A549 (cell line): ENCODE data around the gene RINL. TPM values are rescaled to one million over a fixed set of nuclear protein-coding genes. Genes with fewer than 3 reads are reported as not detected.
A peak's percentile ranks its signal among the peaks of the same experiment; 100 is the strongest.

Source experiments
- ATAC-seq, 2 experiments: fragments of 200-7000 bp in 1 of 2; fragments of >200 bp in 1 of 2; cut with Nextera tagmentation in 1 of 2; cut with Tn5 transposase in 1 of 2; 3 replicates each; pipeline versions ENCODE4 v1.8.0 to v1.9.1; 2018 to 2020; ENCODE audit warnings: mild to moderate bottlenecking in 1 of 2, moderate library complexity in 1 of 2
- CTCF ChIA-PET: fragments of 300-600 bp; sonication (Branson Sonifier 250); formaldehyde crosslinking; extraction: SDS; loops from one replicate; lab custom pipeline; 2021; ENCODE audit warnings: antibody characterized with exemption, inconsistent platforms; lab: Yijun Ruan, JAX
- POLR2A ChIA-PET: fragments of 350-600 bp; formaldehyde crosslinking; extraction: SDS; loops from one replicate; lab custom pipeline; 2021; ENCODE audit warnings: antibody characterized with exemption, inconsistent platforms; lab: Yijun Ruan, JAX
- DNase-seq, 2 experiments: peaks; one replicate each; pipeline versions ENCODE4 v3.0.0 to v3.0.0-alpha.2; 2011 to 2016; ENCODE audit warnings: low read depth in 1 of 2, low spot score in 1 of 2
- FAIRE-seq: peaks from 2 replicates; lab custom pipeline; 2011; peaks lifted over from hg19 to GRCh38; lab: Jason Lieb, UNC
- H3K27ac ChIP-seq, 2 experiments: fragments of >200 bp; sonication (Bioruptor Twin); formaldehyde crosslinking; 3 replicates each; pipeline ENCODE4 v1.5.1; 2016 to 2017
- H3K4me1 ChIP-seq: fragments of >200 bp; sonication (Bioruptor Twin); formaldehyde crosslinking; 3 replicates; pipeline ENCODE4 v1.6.1; 2016
- H3K4me2 ChIP-seq: fragments of >200 bp; sonication (Bioruptor Twin); formaldehyde crosslinking; 3 replicates; pipeline ENCODE4 v1.6.1; 2016
- H3K4me3 ChIP-seq: fragments of >200 bp; sonication (Bioruptor Twin); formaldehyde crosslinking; 3 replicates; pipeline ENCODE4 v1.5.1; 2016
- H3K9me3 ChIP-seq: fragments of >200 bp; sonication (Bioruptor Twin); formaldehyde crosslinking; 3 replicates; pipeline ENCODE4 v1.6.1; 2016
- BCL3 ChIP-seq: fragments of >200 bp; sonication (Bioruptor Twin); formaldehyde crosslinking; IDR thresholded peaks from 3 replicates; pipeline ENCODE4 v1.6.1; 2016
- CEBPB ChIP-seq, 2 experiments: fragments of >200 bp in 1 of 2; sonication (Bioruptor Twin) in 1 of 2; formaldehyde crosslinking in 1 of 2; IDR thresholded peaks; 2 replicates each; pipeline ENCODE4 v1.6.1; 2012 to 2016
- CHD2 ChIP-seq: fragments of 150-350 bp; IDR thresholded peaks from 2 replicates; pipeline ENCODE4 v1.6.1; 2014; ENCODE audit warnings: low read length; ENCODE audit not compliant: partially characterized antibody
- EHF ChIP-seq: fragments of 250-450 bp; sonication (Bioruptor Pico); IDR thresholded peaks from 2 replicates; pipeline ENCODE4 v1.5.0; 2020; ENCODE audit warnings: mild to moderate bottlenecking
- EHMT2 ChIP-seq: fragments of 200-600 bp; sonication (generic); IDR thresholded peaks from 2 replicates; pipeline ENCODE4 v1.6.1; 2016; ENCODE audit warnings: antibody characterized with exemption, low read depth, mild to moderate bottlenecking, moderate library complexity
- ESRRA ChIP-seq: fragments of 150-350 bp; IDR thresholded peaks from 2 replicates; pipeline ENCODE4 v1.6.1; 2014; ENCODE audit warnings: mild to moderate bottlenecking, low read length, borderline replicate concordance
- FOSB ChIP-seq: fragments of 250-450 bp; sonication (Bioruptor Pico); IDR thresholded peaks from 2 replicates; pipeline ENCODE4 v1.5.0; 2020; ENCODE audit warnings: mild to moderate bottlenecking, moderate library complexity
- HMGXB4 ChIP-seq: fragments of 250-450 bp; sonication (Bioruptor Pico); IDR thresholded peaks from 2 replicates; pipeline ENCODE4 v1.5.0; 2021; ENCODE audit warnings: mild to moderate bottlenecking, moderate library complexity, borderline replicate concordance
- HOXA7 ChIP-seq: fragments of 250-450 bp; sonication (Bioruptor Pico); IDR thresholded peaks from 2 replicates; pipeline ENCODE4 v1.5.0; 2020; ENCODE audit warnings: mild to moderate bottlenecking, moderate library complexity
- KDM1A ChIP-seq: fragments of 200-600 bp; sonication (generic); IDR thresholded peaks from 2 replicates; pipeline ENCODE4 v1.6.1; 2016; ENCODE audit warnings: low read depth, mild to moderate bottlenecking
- KDM5A ChIP-seq: fragments of 200-600 bp; sonication (generic); IDR thresholded peaks from 2 replicates; pipeline ENCODE4 v1.6.1; 2016; ENCODE audit warnings: antibody characterized with exemption, mild to moderate bottlenecking
- MAZ ChIP-seq: fragments of 150-350 bp; IDR thresholded peaks from 2 replicates; pipeline ENCODE4 v1.6.1; 2014; ENCODE audit warnings: antibody characterized with exemption, low read depth, low read length, borderline replicate concordance
- NFE2L2 ChIP-seq: fragments of 150-350 bp; conservative IDR thresholded peaks from 2 replicates; pipeline ENCODE4 v1.6.1; 2014; ENCODE audit warnings: low read length
- PHF8 ChIP-seq: fragments of 200-600 bp; sonication (generic); IDR thresholded peaks from 2 replicates; pipeline ENCODE4 v1.6.1; 2016; ENCODE audit warnings: low read depth, mild to moderate bottlenecking, antibody characterized with exemption, moderate library complexity, borderline replicate concordance
- POLR2AphosphoS2 ChIP-seq: conservative IDR thresholded peaks from 2 replicates; pipeline ENCODE4 v1.6.1; 2012; ENCODE audit warnings: low read length, improper control_type of control experiment, inconsistent platforms
- RARB ChIP-seq: fragments of 250-450 bp; sonication (Bioruptor Pico); IDR thresholded peaks from 2 replicates; pipeline ENCODE4 v1.8.0; 2021; ENCODE audit warnings: mild to moderate bottlenecking, moderate library complexity
- RFX5 ChIP-seq: fragments of 450-650 bp; IDR thresholded peaks from 2 replicates; pipeline ENCODE4 v1.7.1; 2014; ENCODE audit warnings: antibody characterized with exemption, mild to moderate bottlenecking, moderate library complexity
- RNF2 ChIP-seq: fragments of 200-600 bp; sonication (generic); IDR thresholded peaks from 2 replicates; pipeline ENCODE4 v1.6.1; 2016; ENCODE audit warnings: low read depth, mild to moderate bottlenecking, antibody characterized with exemption, moderate library complexity, borderline replicate concordance
- TP53 ChIP-seq: fragments of 250-450 bp; sonication (Bioruptor Pico); IDR thresholded peaks from 2 replicates; pipeline ENCODE4 v1.5.0; 2021; ENCODE audit warnings: mild to moderate bottlenecking, moderate library complexity
- ZNF302 ChIP-seq: fragments of 250-450 bp; sonication (Bioruptor Pico); IDR thresholded peaks from 2 replicates; pipeline ENCODE4 v1.9.0; 2021; ENCODE audit warnings: inconsistent platforms, mild to moderate bottlenecking, moderate library complexity
- ZSCAN20 ChIP-seq: fragments of 250-450 bp; sonication (Bioruptor Pico); IDR thresholded peaks from 2 replicates; pipeline ENCODE4 v1.8.0; 2022; ENCODE audit warnings: mild to moderate bottlenecking, moderate library complexity
- WGBS: methylation state at CpG from one replicate; pipeline ENCODE4 v1.1.6; 2017; ENCODE audit errors: missing lambda C conversion rate; 5-methylcytosine and 5-hydroxymethylcytosine counted together
- polyA plus RNA-seq, 4 experiments: library from polyadenylated mRNA; depleted of rRNA in 3 of 4; stranded (reverse); fragments of >200 nt; fragmentation: RNase III in 1 of 4; extraction: RNeasy Plus Mini Kit Qiagen cat#74134 plus additional on column Dnase treatment in 1 of 4; gene quantifications; 2 replicates in 3 of 4; 3 replicates in 1 of 4; pipeline ENCODE4 v1.2.3, GENCODE V29; 2011 to 2017
- TF ChIP-seq, protein P1 (sequence below): fragments of 200-600 bp; sonication (generic); IDR thresholded peaks from 2 replicates; pipeline ENCODE4 v1.6.1; 2016; ENCODE audit warnings: antibody characterized with exemption, mild to moderate bottlenecking, moderate library complexity
- TF ChIP-seq, protein P2 (sequence below): fragments of 450-650 bp; IDR thresholded peaks from 2 replicates; pipeline ENCODE4 v1.6.1; 2014; ENCODE audit warnings: antibody characterized with exemption

The RINL gene
- polyA plus RNA-seq, 2 of the 4 experiments (the other 2 are of a cell fraction), result 2.9 to 6.3 TPM

DNA sequence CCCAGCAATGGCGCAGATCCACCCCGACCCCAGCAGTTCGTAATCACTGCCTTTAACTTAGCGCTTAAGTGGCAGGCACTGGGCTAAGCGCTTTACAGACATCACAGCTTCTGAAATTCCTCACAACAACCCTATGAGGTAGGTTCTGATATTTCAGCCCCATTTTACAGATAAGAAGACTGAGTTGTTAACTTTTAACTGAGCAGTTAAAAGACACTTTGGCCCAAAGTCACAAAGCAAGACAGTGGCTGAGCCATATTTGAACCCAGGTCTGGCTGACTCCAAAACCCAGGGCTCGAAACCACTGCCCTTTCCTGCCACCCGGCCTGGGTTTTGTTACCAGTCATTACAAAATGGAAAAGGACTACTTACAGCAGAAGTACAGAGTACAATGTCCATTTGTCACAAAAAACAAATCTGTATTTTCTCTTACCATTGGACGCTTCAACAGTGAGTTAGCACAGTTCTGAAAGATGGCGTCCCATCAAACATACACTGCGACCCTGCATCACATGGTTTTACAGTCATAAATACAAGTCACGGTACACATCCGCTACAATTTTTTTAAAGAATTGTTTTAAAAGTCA lies 36.8 kb downstream of the RINL start:
- ChIA-PET CTCF (interaction anchor here (0.9 to 2.2 kb wide), 7 partner anchors 8 to 439 kb away, joined by 3 to 6 read pairs (median 4); partner anchors contain the start of genes FAM98C, MRPS12 and SARS2), POLR2A (interaction anchor here (1.0 to 6.5 kb wide), 3 partner anchors 8 to 89 kb away, joined by 3 to 62 read pairs (median 22); partner anchors contain the start of genes ECH1, HNRNPL, MRPS12 and SARS2)
- H3K4me2 ChIP-seq, result 0 out of 3 replicates have a peak overlapping the region, but pooled peaks have one; percentile 0
- no peak for DNase-seq
- H3K4me1 ChIP-seq, result peaks cover 92% of the 10 kb centered on the region
- peak overlapping the region in 1 of 2 experiments; percentile 76; a peak in 1 of 6 replicates for H3K27ac ChIP-seq
- ATAC-seq, result no peak
- 95% methylated on average over 12 of the region's 12 CpGs for WGBS
- H3K9me3 ChIP-seq, result no peaks in the 10 kb centered on the region
- TF ChIP-seq NFE2L2, result no peak
- TF ChIP-seq EHMT2, result no peak
- no peak for TF ChIP-seq ESRRA
- peak; percentile 13; the same call in 1 of the 2 replicates for TF ChIP-seq HOXA7 (CRISPR knock-in tag)
- 0 out of 2 replicates have a peak, but pooled peaks have one; percentile 18 for TF ChIP-seq RARB (CRISPR knock-in tag)
- 0 out of 2 replicates have a peak, but pooled peaks have one; percentile 9 for TF ChIP-seq HMGXB4
- TF ChIP-seq KDM1A, result peak; percentile 77; the same call in 1 of the 2 replicates
- TF ChIP-seq RNF2, result no peak
- peak; percentile 72 for FAIRE-seq
- no peak overlapping the region for H3K4me3 ChIP-seq

DNA sequence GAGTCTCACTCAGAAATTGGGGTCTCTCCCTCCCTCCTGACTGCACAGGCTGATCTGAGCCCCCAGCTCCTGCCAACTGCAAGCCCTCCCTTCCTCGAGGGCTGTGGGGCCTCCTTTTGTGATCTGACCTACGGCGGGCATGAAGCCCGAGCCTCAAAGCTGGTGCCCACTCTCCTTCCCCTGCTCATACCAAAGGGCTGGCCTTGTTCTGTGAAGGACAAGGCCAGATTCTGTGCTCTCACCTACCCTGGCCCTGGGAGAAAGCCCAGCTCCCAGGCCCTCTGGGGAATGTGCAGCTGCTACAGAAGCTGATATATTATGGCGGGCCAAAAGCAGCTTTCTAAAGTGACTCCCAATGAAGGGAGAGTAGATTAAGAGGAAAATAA lies 37.5 kb downstream of the RINL start:
- H3K4me3 ChIP-seq, result no peak overlapping the region
- CTCF ChIA-PET, result interaction anchor here (0.9 to 3.4 kb wide), 7 partner anchors 9 to 438 kb away, joined by 3 to 13 read pairs (median 4); partner anchors contain the start of genes ECH1, FAM98C, MRPS12 and SARS2
- no peak for TF ChIP-seq CHD2
- TF ChIP-seq TP53 (CRISPR knock-in tag), result peak; percentile 54; the same call in 1 of the 2 replicates
- peak; percentile 76 for TF ChIP-seq POLR2AphosphoS2
- TF ChIP-seq CEBPB (IDR thresholded peaks at IDR 0.05), result no peak
- no peak for TF ChIP-seq ZNF302 (CRISPR knock-in tag)
- TF ChIP-seq RFX5, result no peak
- no peak for TF ChIP-seq PHF8
- peak; percentile 45; the same call in 1 of the 2 replicates for TF ChIP-seq RARB (CRISPR knock-in tag)
- TF ChIP-seq KDM5A, result no peak
- no peak for TF ChIP-seq EHMT2
- TF ChIP-seq ZSCAN20, result no peak
- TF ChIP-seq EHF (CRISPR knock-in tag), result no peak
- peak; percentile 85; the same call in 1 of the 2 replicates for TF ChIP-seq FOSB
- TF ChIP-seq, protein P1, sequence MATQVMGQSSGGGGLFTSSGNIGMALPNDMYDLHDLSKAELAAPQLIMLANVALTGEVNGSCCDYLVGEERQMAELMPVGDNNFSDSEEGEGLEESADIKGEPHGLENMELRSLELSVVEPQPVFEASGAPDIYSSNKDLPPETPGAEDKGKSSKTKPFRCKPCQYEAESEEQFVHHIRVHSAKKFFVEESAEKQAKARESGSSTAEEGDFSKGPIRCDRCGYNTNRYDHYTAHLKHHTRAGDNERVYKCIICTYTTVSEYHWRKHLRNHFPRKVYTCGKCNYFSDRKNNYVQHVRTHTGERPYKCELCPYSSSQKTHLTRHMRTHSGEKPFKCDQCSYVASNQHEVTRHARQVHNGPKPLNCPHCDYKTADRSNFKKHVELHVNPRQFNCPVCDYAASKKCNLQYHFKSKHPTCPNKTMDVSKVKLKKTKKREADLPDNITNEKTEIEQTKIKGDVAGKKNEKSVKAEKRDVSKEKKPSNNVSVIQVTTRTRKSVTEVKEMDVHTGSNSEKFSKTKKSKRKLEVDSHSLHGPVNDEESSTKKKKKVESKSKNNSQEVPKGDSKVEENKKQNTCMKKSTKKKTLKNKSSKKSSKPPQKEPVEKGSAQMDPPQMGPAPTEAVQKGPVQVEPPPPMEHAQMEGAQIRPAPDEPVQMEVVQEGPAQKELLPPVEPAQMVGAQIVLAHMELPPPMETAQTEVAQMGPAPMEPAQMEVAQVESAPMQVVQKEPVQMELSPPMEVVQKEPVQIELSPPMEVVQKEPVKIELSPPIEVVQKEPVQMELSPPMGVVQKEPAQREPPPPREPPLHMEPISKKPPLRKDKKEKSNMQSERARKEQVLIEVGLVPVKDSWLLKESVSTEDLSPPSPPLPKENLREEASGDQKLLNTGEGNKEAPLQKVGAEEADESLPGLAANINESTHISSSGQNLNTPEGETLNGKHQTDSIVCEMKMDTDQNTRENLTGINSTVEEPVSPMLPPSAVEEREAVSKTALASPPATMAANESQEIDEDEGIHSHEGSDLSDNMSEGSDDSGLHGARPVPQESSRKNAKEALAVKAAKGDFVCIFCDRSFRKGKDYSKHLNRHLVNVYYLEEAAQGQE, result no peak
- 0 out of 3 replicates have a peak, but pooled peaks have one; percentile 6 for TF ChIP-seq BCL3
- TF ChIP-seq RNF2, result no peak
- TF ChIP-seq, protein P2, sequence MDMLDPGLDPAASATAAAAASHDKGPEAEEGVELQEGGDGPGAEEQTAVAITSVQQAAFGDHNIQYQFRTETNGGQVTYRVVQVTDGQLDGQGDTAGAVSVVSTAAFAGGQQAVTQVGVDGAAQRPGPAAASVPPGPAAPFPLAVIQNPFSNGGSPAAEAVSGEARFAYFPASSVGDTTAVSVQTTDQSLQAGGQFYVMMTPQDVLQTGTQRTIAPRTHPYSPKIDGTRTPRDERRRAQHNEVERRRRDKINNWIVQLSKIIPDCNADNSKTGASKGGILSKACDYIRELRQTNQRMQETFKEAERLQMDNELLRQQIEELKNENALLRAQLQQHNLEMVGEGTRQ, result no peak
- TF ChIP-seq HOXA7 (CRISPR knock-in tag), result peak; percentile 82
- TF ChIP-seq HMGXB4, result no peak
- TF ChIP-seq MAZ, result no peak
- TF ChIP-seq, all 56 proteins: peak for 6
- DNase-seq (peak in 1 of 2 experiments; percentile 9), FAIRE-seq (no peak), ATAC-seq (no peak)
- Histone ChIP-seq H3K4me2 (peak overlapping the region; percentile 0; the same call in 1 of the 3 replicates), H3K27ac (peak overlapping the region in 1 of 2 experiments; percentile 76; a peak in 3 of 6 replicates), H3K9me3 (no peaks in the 10 kb centered on the region), H3K4me1 (peaks cover 92% of the 10 kb centered on the region)
- POLR2A ChIA-PET, result interaction anchor here (0.6 to 6.5 kb wide), 4 partner anchors 9 to 90 kb away, joined by 3 to 62 read pairs (median 12); partner anchors contain the start of genes ECH1, HNRNPL, MRPS12 and SARS2
- WGBS, result 91% methylated on average over 5 of the region's 5 CpGs
